DMS53 (cell line): Measurements from ENCODE around the gene PPP1R16B.
A peak's percentile ranks its signal among the peaks of the same experiment; 100 is the strongest.

ENCODE experiments used
- DNase-seq: peaks from one replicate; lab custom pipeline; 2025; lab: John Stamatoyannopoulos, UW

The PPP1R16B gene

DNA sequence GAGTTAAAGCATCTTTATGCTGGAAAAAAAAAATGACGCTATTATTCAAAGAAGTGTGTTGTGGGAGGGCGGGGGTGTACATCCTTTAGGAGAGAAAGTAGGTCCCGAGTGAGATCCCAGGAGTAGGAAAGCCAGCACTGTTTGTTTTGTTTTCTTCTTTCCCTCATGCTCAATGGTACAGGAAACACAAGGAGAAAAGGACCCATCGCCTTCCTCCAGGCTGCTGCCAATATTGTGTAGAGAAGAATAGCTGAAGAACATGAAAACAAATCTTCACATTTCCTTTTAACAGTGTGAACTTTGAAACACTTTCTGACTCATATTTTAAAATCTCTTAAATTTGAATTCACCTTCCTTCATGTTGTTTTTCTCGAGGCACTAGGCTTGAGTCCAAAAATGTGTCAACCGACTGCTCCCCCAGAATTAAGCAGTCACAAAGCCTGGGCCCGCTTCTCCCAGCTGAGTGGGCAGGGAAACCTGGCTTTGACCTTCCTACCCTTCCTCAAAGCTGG lies 22.3 kb downstream of the PPP1R16B start:
- no peak for DNase-seq

DNA sequence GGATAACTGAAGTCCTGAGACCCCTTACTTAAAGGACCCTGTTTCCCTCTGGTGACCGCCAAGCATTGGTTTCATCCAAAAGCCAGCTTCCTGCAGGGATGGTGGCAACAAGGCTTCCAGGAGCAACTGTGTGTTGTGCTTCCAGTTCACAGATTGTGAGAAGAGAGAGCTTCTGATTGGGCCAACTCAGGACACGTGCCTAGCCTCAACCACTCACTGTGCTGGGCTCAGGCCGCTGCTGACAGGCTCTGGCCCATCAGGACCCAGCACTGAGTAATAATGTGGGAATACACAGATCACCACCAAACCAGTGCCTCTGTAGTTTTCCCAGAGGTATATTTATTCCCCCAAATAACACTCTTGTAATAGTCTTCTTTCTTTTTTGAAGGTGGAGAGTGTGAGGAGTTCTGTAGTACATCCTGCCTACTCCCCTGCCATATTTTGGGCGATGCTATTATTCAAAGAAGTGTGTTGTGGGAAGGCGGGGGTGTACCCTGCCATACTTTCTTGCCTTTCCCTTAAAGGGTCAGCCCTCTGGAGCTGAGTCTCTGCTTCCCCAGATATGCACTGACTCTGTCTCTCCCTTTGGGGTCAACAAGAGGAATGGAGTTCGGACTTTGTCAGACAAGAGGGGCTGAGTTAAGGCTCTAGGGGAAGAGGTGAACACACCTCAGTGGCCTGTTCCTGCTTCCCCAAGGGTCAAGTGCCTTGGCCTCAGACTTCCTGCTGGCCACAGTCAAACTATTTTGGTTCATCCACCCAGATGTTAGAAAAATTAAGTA lies 23.2 kb downstream of the PPP1R16B start:
- no peak for DNase-seq

DNA sequence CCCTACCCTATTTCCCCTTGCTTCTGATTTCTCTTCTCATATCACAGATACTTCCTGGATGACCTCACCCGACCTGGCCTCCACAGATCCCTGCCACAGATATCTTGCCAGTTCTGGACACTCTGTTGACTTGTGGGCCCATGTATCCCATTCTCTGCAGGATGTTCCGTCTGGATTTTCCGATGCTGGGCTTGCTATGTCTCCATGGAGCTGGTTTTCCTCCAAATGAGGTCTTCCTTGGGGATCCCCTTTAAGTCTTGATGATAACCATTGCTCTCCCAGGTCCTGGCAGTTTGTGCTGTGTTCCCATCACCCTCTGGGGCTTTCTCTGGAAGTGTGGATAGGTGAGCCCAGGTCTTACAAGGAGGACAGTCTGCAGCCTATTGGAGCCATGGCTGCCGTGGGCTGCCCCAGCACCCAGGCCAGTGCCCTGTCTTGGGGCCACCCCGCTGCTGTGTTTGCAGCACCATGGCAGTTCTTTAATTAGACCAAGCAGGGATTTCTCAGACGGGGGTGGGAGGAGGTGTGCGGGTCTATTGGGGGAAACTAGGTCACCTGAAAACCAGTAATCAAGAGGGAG lies 23.9 kb downstream of the PPP1R16B start:
- peak; percentile 8 for DNase-seq

DNA sequence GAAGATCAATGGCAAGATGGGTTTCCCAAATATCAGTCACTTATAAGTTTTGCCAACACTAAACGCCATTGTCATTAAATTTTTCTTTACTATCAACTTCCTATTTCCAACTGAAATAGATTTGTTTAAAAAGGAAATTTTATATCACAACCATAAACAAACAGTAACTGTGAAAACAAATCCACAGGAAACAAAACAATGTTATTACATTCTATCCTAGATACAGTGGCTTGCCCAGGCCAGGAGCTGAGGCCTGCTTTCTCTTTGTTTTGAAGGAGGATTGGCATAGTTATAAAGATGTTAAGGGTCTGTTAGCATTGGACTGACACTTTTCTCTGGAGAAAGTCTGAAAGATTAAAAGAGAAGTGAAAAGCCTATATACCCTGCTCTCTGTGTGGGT lies 24.9 kb downstream of the PPP1R16B start:
- DNase-seq: no peak

DNA sequence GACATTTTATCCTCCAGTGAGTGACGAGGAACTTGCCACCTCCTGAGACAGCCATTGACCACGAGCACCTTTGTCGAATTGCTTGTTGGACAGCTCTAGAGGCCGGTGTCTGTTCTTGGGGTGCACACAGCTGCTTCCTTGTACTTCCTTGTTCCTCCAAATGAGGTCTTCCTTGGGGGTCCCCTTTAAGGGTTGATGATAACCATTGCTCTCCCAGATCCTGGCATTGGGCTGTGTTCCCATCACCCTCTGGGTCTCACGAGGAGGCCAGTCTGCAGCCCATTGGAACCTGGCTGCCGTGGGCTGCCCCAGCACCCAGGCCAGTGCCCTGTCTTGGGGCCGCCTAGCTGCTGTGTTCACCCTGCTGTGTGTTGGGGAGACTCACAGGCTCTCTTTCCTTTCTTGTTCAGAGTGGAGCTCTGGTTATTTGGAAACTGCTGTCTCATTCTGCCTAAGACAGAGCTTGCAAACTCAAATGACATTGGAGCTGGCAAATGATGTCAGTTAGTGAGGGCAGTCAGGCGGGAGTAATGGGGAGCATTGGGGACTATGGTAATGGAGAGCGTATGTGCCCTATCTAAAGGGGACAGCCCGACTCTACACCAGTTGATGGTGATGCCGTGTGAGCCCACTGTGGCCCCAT lies 25.7 kb downstream of the PPP1R16B start:
- no peak for DNase-seq

DNA sequence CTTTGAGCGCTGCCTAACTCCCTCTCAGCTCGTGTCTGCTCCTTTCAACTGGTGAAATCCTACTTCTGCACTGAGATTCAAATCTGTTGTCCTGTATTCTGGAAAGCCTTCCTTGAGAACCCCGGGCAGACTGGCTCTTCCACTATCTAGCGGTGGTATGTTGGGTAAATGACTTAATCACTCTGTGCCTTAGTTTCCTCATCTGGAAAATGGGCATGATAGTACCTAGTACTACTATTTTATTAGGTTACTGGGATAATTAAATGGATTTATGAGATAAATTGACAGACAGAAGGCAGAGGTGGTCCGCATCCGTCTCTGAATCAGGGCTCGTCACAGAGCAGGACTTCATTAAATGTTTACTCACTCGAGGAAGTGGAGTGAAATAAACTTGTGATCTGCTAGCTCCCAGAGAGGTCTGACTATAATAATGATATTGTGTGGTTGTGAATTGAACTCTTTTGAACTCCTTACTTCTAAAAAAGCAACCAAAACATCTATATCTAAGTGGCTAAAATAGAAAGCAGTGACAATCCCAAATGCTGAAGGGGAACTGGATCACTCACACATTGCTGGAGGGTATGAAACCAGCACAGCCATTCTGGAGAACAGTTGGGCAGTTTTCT lies 26.6 kb downstream of the PPP1R16B start:
- DNase-seq: no peak

DNA sequence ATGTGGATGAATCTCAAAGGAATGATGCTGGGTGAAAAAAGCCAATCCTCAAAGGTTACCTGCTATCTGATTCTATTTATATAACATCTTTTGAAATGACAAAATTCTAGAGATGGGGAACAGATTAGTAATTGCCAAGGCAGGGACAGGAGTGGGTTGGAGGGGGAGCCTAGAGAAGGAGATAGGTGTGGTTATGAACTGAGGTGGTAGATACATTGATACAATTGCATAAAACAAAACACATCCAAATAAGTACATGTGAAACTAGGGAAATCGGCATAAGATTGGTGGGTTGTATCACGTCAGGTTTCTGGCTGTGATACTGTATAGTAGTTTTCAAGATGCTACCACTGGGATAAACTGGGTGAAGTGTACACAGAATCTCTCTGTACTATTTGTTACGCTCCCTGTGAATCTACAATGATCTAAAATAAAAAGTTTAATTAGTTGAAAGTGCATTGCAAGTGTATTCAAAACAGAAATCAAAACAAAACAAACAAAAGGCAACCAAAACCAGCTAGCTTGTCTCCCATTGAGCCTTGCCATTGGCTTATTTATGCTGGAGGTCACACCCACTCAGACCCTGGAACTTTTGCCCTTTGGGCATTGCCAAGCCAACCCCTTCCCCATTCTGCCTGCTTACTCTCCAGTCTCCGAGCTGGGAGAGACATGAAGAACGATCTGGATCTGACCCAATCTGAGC lies 27.8 kb downstream of the PPP1R16B start:
- no peak for DNase-seq

DNA sequence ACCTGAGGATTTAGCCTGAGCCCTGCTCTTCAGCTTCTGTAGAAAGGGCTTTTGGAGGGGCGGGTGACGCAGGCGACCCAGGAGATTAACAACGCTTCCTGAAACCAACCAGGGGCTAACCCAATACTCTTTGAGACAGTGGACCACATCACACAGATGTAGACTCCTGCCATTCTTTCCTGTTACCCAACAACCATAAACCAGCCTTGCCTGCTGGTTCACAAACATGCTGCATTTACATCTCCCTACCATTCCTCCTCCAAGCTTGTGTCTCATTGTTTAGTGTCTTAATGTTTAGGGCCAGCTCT lies 28.3 kb downstream of the PPP1R16B start:
- no peak for DNase-seq

DNA sequence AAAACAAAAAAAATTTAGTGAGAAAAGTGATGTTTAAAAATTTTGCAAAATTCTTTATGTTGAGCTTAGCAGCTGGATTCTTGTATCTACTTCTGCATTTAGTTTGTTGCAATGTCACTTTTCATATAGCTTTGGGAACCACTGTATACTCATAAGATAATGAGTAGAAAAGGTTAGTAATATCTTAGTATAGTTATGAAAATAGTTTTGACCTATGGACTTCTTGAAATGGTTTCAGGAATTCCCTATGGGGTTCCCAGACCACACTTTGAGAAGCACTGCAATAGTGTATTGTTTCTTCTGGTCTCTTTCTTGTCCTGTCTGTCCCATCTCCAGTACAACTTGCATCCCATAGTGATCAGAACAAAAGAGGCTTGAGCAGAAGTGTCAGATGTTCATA lies 29.4 kb downstream of the PPP1R16B start:
- DNase-seq: no peak

DNA sequence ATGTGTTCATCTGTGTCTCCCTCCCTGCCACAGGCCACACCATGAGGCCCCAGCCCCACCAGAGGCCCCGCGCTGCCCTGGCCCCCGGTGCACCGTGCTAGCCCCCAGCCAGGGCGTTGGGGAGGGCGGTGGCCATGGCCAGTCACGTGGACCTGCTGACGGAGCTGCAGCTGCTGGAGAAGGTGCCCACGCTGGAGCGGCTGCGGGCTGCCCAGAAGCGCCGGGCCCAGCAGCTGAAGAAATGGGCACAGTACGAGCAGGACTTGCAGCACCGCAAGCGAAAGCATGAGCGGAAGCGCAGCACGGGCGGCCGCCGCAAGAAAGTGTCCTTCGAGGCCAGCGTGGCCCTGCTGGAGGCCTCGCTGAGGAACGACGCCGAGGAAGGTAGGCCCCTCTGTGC lies 30.3 kb downstream of the PPP1R16B start:
- DNase-seq: no peak

DNA sequence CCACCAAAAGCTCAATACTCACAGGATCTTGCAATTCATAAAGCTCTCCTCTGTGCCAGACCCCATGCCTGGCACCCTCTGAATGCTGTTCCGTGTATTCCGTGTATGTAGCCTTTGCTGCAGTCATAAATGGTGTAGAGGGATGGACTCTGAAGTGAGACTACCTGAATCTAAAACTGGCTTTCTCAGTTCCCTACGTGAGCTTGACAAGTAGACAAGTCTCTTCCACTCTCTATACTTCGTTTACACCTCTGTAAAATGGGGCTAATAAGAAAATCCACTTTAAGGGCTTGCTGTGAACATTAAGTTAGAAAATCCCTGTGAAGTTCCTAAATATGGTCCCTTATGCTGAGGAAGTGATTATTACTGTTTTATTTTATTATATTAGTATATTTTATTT lies 31.5 kb downstream of the PPP1R16B start:
- no peak for DNase-seq

DNA sequence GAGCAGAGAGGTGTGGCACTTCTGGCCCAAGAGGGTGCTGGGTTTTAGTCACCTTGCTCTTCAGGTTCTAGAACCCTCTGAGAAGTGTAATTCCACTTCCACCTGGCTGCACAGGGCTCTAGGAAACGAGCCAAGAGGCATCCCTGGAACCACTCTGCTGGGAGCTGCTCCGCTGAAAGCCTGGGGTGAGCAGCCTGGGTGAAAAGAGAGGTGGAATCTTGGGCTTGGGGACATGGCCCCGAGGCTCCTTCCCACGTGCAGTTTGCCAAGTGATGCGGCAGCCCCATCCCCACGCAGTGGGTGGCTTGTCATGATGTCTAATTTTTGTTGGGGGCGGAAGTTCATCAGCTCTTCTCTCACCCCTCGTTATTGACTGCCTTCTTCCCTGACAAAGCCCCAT lies 32.8 kb downstream of the PPP1R16B start:
- DNase-seq: no peak

DNA sequence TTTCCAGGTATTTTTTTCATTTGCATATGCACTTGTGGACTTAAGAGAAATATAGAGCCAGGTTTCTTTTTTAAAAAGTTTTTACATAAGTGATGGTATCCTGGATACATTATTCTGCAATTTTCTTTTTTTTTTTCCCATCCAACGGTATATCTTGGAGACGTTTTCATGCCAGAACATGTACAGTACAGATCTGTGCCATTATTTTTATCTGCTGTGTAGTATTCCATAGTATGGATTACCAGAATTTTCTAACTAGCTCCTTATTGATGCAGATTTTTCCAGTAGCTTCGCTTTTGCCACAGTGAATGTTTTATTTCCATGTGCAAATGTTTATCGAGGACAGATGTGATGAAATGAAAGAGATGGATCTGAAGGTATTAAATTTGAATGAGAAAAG lies 34.1 kb downstream of the PPP1R16B start:
- no peak for DNase-seq

DNA sequence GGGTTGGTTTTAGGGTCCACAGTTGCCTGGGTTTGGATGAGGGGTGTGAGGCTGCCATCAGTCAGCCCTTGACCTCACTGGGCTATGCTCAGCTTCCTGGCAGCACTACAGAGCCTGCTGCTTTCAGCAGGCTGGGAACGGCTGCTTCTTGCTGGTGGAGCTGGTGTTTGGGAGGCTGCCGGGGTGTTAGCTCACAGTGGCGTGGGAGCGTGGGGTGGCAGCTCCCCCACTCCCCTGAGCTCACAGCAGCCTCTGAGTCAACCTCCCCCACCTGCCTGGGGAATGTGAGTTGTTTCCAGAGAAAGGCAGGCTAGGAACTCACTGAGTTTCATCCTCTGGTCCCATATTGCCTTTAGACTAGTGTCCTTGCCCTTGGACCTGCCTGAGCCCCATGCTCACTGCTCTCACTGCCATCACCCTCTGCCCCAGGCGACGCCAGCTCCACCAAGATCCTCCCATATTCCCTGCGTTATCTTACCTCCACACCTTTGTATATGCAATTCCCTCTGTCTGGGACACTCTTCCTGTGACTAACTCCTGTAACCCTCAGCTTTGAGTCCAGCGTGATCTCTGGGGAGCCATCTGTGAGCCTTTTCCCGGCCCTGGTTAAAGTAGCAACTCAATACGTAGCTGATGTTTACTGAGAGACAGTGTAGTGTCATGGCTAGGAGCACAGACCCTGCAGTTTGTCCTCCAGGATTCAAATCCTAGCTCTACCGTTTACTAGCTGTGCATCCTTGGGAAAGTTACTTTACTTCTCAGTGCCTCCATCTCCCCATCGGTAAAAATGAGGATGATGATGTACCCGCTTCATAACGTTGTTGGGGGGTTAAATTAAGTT lies 34.8 kb downstream of the PPP1R16B start:
- no peak for DNase-seq

DNA sequence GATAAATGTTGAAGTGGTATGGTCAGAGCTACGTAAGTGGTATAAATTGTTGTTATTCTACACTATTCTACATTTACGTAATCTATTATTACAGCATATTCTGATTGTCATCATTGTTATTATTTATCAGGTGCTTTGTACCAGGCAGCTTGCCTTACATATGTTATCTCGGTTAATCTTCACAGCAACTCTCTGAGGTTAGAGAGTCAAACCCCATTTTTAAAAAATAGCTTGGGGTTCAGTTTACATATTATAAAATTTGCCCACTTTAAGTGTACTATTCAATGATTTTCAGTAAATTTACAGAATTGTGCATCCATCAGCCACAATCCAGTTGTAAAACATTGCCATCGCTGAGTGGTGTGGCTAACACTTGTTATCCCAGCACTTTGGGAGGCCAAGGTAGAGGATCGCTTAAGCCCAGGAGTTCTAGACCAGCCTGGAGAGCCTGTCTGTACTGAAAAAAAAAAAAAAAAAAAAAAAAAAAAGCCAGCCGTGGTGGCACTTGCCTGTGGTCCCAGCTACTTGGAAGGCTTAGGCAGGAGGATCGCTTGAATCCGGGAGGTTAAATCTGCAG lies 35.5 kb downstream of the PPP1R16B start:
- no peak for DNase-seq

DNA sequence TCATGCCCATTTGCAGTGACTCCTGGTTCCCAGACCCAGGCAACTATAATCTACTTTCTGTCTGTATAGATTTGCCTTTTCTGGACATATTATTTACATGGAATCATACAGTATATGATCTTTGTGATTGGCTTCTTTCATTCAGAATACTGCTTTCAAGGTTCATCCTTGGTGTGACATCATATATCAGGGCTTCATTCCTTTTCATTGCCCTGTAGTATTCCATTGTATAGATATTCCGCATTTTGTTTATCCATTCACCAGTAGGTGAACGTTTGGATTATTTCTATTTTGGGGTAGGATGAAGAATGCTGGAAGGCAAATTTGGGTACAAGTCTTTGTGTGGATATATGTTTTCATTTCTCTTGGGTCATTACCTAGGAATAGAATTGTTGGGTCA lies 36.1 kb downstream of the PPP1R16B start:
- DNase-seq: no peak

DNA sequence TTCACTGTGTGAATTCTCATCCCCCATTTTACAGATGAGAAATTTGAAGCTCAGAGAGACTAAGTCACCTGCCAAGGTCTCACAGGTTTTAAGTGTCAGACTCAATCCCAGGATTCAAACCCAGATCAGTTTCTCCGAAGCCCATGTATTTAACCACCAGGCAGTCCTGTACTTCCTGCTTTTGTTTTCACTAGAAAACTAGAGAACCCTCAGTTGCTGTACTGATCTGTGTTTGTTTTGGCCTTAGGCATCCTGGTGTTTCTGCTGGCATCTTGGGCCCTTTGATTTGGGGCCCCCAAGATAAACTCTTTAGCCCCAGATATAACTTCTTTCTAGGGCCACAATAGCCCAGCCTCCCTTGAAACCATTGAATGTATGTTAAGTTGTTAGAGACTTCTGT lies 36.5 kb downstream of the PPP1R16B start:
- DNase-seq: no peak

DNA sequence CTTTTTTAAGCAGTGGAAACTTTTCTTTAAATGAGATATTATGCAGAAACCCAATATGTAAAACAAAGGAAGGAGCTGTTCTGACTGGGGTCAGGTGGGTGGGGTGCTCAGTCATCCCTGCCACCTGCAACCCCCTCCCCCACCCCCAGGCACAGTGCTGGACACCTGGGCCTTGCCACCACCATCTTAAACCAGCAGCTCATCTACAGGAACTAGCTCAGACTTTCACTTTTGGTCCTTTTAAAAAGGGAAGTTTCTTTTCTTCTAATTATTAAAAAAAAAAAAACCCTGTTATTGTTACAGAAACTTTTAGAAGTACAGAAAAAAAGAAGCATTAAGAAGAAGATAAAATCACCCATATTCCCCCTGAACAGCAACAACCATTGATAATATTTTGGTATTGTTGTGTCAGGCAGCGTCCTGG lies 37.1 kb downstream of the PPP1R16B start:
- no peak for DNase-seq

DNA sequence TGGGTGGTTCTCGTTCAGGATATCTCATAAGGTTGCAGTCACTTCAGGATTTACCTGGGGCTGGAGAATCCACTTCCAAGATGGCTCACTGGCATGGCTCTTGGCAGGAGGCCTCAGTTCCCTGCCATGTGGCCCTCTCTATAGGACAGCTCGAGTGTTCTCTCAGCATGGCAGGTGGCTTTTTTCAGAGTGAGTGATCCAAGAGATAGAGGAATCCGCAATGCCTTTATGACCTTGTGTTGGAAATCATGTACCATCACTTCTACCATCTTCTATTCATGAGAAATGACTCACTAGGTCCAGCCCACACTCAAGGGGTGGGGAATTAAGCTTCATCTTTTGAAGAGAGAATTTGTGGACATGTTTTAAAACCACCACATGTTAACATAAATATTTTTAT lies 37.8 kb downstream of the PPP1R16B start:
- no peak for DNase-seq

DNA sequence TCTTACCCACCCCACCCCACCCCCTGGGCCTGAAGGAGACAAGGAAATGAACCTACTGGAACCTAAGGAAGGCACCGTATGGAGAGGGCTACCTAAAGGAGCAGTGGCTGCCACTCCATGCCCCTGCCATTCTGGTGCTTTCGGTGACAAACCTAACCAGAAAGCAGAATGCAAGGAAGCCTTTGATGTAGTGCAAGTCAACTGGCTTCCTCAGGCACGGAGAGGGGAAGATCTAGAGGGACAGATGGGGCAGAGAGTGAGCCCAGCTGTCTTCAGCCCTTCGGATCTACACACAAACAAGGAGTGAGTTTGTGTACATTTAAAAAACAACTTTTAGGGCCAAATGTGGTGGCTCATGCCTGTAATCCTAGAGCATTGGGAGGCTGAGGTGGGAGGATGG lies 39.5 kb downstream of the PPP1R16B start:
- no peak for DNase-seq

DNA sequence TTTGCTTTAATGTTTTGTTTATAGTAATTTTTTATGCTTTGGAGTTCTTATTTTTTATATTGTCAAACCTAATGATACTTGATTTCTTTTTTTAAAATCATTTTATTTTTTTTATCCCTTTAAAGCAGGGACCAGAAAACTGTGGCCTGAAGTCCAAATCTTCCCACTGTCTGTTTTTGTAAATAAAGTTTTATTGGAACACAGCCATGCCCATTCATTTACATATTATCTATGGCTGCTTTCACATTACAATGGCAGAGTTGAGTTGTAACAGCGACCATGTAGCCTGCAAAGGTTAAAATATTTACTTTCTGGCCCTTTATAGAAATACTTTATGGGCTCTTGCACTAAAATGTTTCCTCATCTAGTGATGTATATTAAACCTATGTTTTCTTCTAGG lies 42.3 kb downstream of the PPP1R16B start:
- no peak for DNase-seq
